H9 (cell line): ENCODE measurements around the gene FOSL2. TPM values are rescaled to one million over a fixed set of nuclear protein-coding genes. Genes with fewer than 3 reads are reported as not detected.

Source experiments
- DNase-seq: peaks from one replicate; pipeline ENCODE4 v3.0.0-alpha.2; 2017
- H2AFZ ChIP-seq: one replicate; pipeline ENCODE4 v1.6.1; 2013; ENCODE audit warnings: mild to moderate bottlenecking, low read length, control low read depth, moderate library complexity
- H2AK5ac ChIP-seq: 2 replicates; pipeline ENCODE4 v1.6.1; 2013; ENCODE audit warnings: low read length, control low read depth, mixed read lengths; ENCODE audit not compliant: insufficient read length
- H2BK120ac ChIP-seq: one replicate; pipeline ENCODE4 v1.6.1; 2013; ENCODE audit warnings: low read depth, mild to moderate bottlenecking, low read length, control low read depth, inconsistent platforms; ENCODE audit not compliant: poor library complexity, severe bottlenecking
- H2BK12ac ChIP-seq: 2 replicates; pipeline ENCODE4 v1.6.1; 2013; ENCODE audit warnings: low read length, control low read depth, mixed read lengths, low read depth; ENCODE audit not compliant: insufficient read length
- H2BK15ac ChIP-seq: 2 replicates; pipeline ENCODE4 v1.6.1; 2013; ENCODE audit warnings: low read depth, low read length, control low read depth
- H2BK20ac ChIP-seq: one replicate; pipeline ENCODE4 v1.6.1; 2013; ENCODE audit warnings: low read depth, mild to moderate bottlenecking, low read length, control low read depth, inconsistent platforms; ENCODE audit not compliant: poor library complexity, severe bottlenecking
- H2BK5ac ChIP-seq: 2 replicates; pipeline ENCODE4 v1.6.1; 2013; ENCODE audit warnings: low read length, control low read depth, mixed read lengths; ENCODE audit not compliant: insufficient read length
- H3K14ac ChIP-seq: 2 replicates; pipeline ENCODE4 v1.6.1; 2013; ENCODE audit warnings: low read length, control low read depth; ENCODE audit not compliant: insufficient read depth
- H3K18ac ChIP-seq: 2 replicates; pipeline ENCODE4 v1.6.1; 2013; ENCODE audit warnings: low read depth, mild to moderate bottlenecking, mixed read lengths, low read length, control low read depth; ENCODE audit not compliant: insufficient read length
- H3K23ac ChIP-seq: 2 replicates; pipeline ENCODE4 v1.6.1; 2013; ENCODE audit warnings: low read length, control low read depth, mixed read lengths, low read depth; ENCODE audit not compliant: insufficient read length
- H3K23me2 ChIP-seq: 2 replicates; pipeline ENCODE4 v1.6.1; 2013; ENCODE audit warnings: low read depth, mild to moderate bottlenecking, mixed read lengths, low read length, control low read depth; ENCODE audit not compliant: insufficient read length, poor library complexity, severe bottlenecking
- H3K27ac ChIP-seq: 2 replicates; pipeline ENCODE4 v1.5.1; 2013; ENCODE audit warnings: low read length, control low read depth, mixed read lengths, low read depth; ENCODE audit not compliant: insufficient read length
- H3K27me3 ChIP-seq: 2 replicates; pipeline ENCODE4 v1.6.1; 2013; ENCODE audit warnings: low read length, control low read depth, inconsistent platforms; ENCODE audit not compliant: insufficient read depth
- H3K4ac ChIP-seq: 2 replicates; pipeline ENCODE4 v1.6.1; 2013; ENCODE audit warnings: low read depth, mild to moderate bottlenecking, control low read depth, inconsistent platforms, low read length, moderate library complexity
- H3K4me1 ChIP-seq: 2 replicates; pipeline ENCODE4 v1.6.1; 2013; ENCODE audit warnings: low read length, control low read depth, inconsistent platforms; ENCODE audit not compliant: insufficient read depth
- H3K4me2 ChIP-seq: 2 replicates; pipeline ENCODE4 v1.6.1; 2013; ENCODE audit warnings: low read length, control low read depth, mixed read lengths; ENCODE audit not compliant: insufficient read length, insufficient read depth
- H3K56ac ChIP-seq: 2 replicates; pipeline ENCODE4 v1.6.1; 2013; ENCODE audit warnings: low read depth, mild to moderate bottlenecking, mixed read lengths, low read length, control low read depth; ENCODE audit not compliant: insufficient read length
- H3K79me1 ChIP-seq: 2 replicates; pipeline ENCODE4 v1.6.1; 2013; ENCODE audit warnings: low read depth, mild to moderate bottlenecking, moderate library complexity, low read length, control low read depth, inconsistent platforms; ENCODE audit not compliant: insufficient read depth, poor library complexity, severe bottlenecking
- H3K79me2 ChIP-seq: 2 replicates; pipeline ENCODE4 v1.6.1; 2013; ENCODE audit warnings: low read length, control low read depth, inconsistent platforms; ENCODE audit not compliant: insufficient read depth
- H3K9ac ChIP-seq: 2 replicates; pipeline ENCODE4 v1.6.1; 2013; ENCODE audit warnings: low read length, control low read depth, mixed read lengths; ENCODE audit not compliant: insufficient read length; ENCODE audit errors: extremely low read depth
- H3K9me3 ChIP-seq: one replicate; pipeline ENCODE4 v1.6.1; 2013; ENCODE audit warnings: low read depth, low read length, inconsistent platforms; ENCODE audit not compliant: control insufficient read depth
- H3T11ph ChIP-seq: one replicate; pipeline ENCODE4 v1.6.1; 2013; ENCODE audit warnings: mild to moderate bottlenecking, low read length, control low read depth, inconsistent platforms
- H4K20me1 ChIP-seq: one replicate; pipeline ENCODE4 v1.6.1; 2013; ENCODE audit not compliant: control insufficient read depth, insufficient read length, insufficient read depth
- H4K5ac ChIP-seq: 2 replicates; pipeline ENCODE4 v1.6.1; 2013; ENCODE audit warnings: low read depth, mild to moderate bottlenecking, mixed read lengths, low read length, control low read depth; ENCODE audit not compliant: insufficient read length
- H4K8ac ChIP-seq: replicated peaks from 2 replicates; pipeline ENCODE4 v1.6.1; 2013; ENCODE audit warnings: low read length, control low read depth, mixed read lengths, low read depth; ENCODE audit not compliant: insufficient read length
- H4K91ac ChIP-seq: 2 replicates; pipeline ENCODE4 v1.6.1; 2013; ENCODE audit warnings: low read depth, mild to moderate bottlenecking, moderate library complexity, mixed read lengths, low read length, control low read depth; ENCODE audit not compliant: insufficient read length
- H3K27ac Mint-ChIP-seq, 3 experiments: 2 replicates in 2 of 3; 3 replicates in 1 of 3; pipeline ENCODE4 v1.8.0; 2020 to 2021; ENCODE audit warnings: mixed read lengths in 3 of 3, mild to moderate bottlenecking in 1 of 3, moderate library complexity in 1 of 3
- H3K27me3 Mint-ChIP-seq: 2 replicates; pipeline ENCODE4 v1.8.0; 2021; ENCODE audit warnings: low read depth, mild to moderate bottlenecking, moderate library complexity, mixed read lengths
- H3K36me3 Mint-ChIP-seq, 3 experiments: 2 replicates in 2 of 3; 3 replicates in 1 of 3; pipeline ENCODE4 v1.8.0; 2020 to 2021; ENCODE audit warnings: low read depth in 3 of 3, mixed read lengths in 3 of 3; ENCODE audit not compliant: insufficient read depth in 1 of 3
- H3K4me1 Mint-ChIP-seq, 2 experiments: 2 replicates each; pipeline ENCODE4 v1.8.0; 2020; ENCODE audit warnings: mixed read lengths in 2 of 2
- H3K4me3 Mint-ChIP-seq, 2 experiments: 2 replicates in 1 of 2; 3 replicates in 1 of 2; pipeline ENCODE4 v1.8.0; 2020 to 2021; ENCODE audit warnings: mild to moderate bottlenecking in 2 of 2, mixed read lengths in 2 of 2, moderate library complexity in 1 of 2
- H3K9me3 Mint-ChIP-seq, 2 experiments: 2 replicates in 1 of 2; 3 replicates in 1 of 2; pipeline ENCODE4 v1.8.0; 2020; ENCODE audit warnings: mild to moderate bottlenecking in 2 of 2, mixed read lengths in 2 of 2, moderate library complexity in 1 of 2
- CTCF ChIP-seq: fragments of 200-600 bp; sonication (generic); conservative IDR thresholded peaks from 3 replicates; pipeline ENCODE4 v1.8.0; 2021; ENCODE audit warnings: antibody characterized with exemption, mild to moderate bottlenecking
- WGBS: extraction: QIAGEN DNeasy Blood & Tissue Kit; methylation state at CpG from one replicate; pipeline ENCODE4 v1.1.7; 2013; ENCODE audit warnings: missing lambda C conversion rate, low lambda C conversion rate, mixed read lengths; ENCODE audit not compliant: insufficient read length; ENCODE audit errors: extremely low coverage; 5-methylcytosine and 5-hydroxymethylcytosine counted together
- total RNA-seq: library from RNA; stranded (reverse); gene quantifications from 2 replicates; pipeline ENCODE4 v1.2.1, GENCODE V29; 2021

FOSL2 gene
- total RNA-seq, 1 experiment from 2014 or later, result 7.4 TPM

- no peak overlapping the region for H3T11ph ChIP-seq
- H4K20me1 ChIP-seq, result no peaks in the 10 kb centered on the region
- no peak for TF ChIP-seq CTCF
- H3K27me3 Mint-ChIP-seq, result no peaks in the 10 kb centered on the region; the same call in 1 of the 2 replicates
- no peaks in the 10 kb centered on the region for H3K79me1 ChIP-seq
- H2AK5ac ChIP-seq, result no peak overlapping the region
- no peak overlapping the region for H2BK12ac ChIP-seq
- no peak overlapping the region for H3K56ac ChIP-seq
- no peaks in the 10 kb centered on the region for H3K23me2 ChIP-seq
- H3K18ac ChIP-seq, result no peak overlapping the region
- DNase-seq, result no peak
- no peak overlapping the region for H2BK5ac ChIP-seq
- H3K9ac ChIP-seq, result no peak overlapping the region
- no peaks in the 10 kb centered on the region for H3K27me3 ChIP-seq
- no peak overlapping the region for H3K23ac ChIP-seq
- H2BK20ac ChIP-seq, result no peak overlapping the region
- H3K14ac ChIP-seq, result no peak overlapping the region
- no peaks in the 10 kb centered on the region for H3K9me3 Mint-ChIP-seq
- H4K91ac ChIP-seq, result no peak overlapping the region
- H3K27ac ChIP-seq, result no peak overlapping the region
- H2BK15ac ChIP-seq, result no peak overlapping the region
- WGBS, result no CpG with 5 or more reads among the region's 9 CpGs
- no peak overlapping the region for H2AFZ ChIP-seq
- peaks cover 13 to 25% of the 10 kb centered on the region in 2 experiments for H3K4me1 Mint-ChIP-seq
- H3K36me3 Mint-ChIP-seq, result no peaks in the 10 kb centered on the region
- H3K79me2 ChIP-seq, result no peaks in the 10 kb centered on the region
- no peaks in the 10 kb centered on the region for H3K4me1 ChIP-seq
- no peaks in the 10 kb centered on the region for H3K9me3 ChIP-seq
- no peak overlapping the region for H3K4me2 ChIP-seq
- no peak overlapping the region for H3K4ac ChIP-seq
- H4K8ac ChIP-seq, result no peak overlapping the region
- H3K27ac Mint-ChIP-seq, result peak overlapping the region in 1 of 3 experiments; percentile 53; a peak in 2 of 7 replicates
- no peak overlapping the region for H4K5ac ChIP-seq
- H2BK120ac ChIP-seq, result no peak overlapping the region
- H3K4me3 Mint-ChIP-seq, result no peak overlapping the region
Measured at GRCh38 chr2:28347596-28347995, 45.1 kb upstream of the FOSL2 start.
